OCI-LY7 (cell line): ENCODE measurements around the gene ZNF23. TPM values are rescaled to one million over a fixed set of nuclear protein-coding genes. Genes with fewer than 3 reads are reported as not detected.

ENCODE experiments used
- BruUV-seq: library from RNA; stranded (reverse); fragments of 400-500 nt; replicated peaks from 2 replicates; lab custom pipeline; 2021; lab: Mats Ljungman, UMichigan
- CTCF ChIA-PET: fragments of 300-600 bp; sonication (Branson Sonifier 250); formaldehyde crosslinking; loops from one replicate; lab custom pipeline; 2022; ENCODE audit warnings: antibody characterized with exemption; ENCODE audit not compliant: unreplicated experiment; lab: Charles Lee
- POLR2A ChIA-PET: fragments of 300-600 bp; sonication (Branson Sonifier 250); formaldehyde crosslinking; loops from one replicate; lab custom pipeline; 2022; ENCODE audit warnings: antibody characterized with exemption; lab: Charles Lee
- DNase-seq: peaks from one replicate; pipeline ENCODE4 v3.0.0-alpha.2; 2015; ENCODE audit warnings: low spot score
- H2AFZ ChIP-seq: fragments of 200-600 bp; sonication (generic), shearing (Covaris generic); 2 replicates; pipeline ENCODE4 v1.6.1; 2014; ENCODE audit warnings: mild to moderate bottlenecking, antibody characterized with exemption, low read length, moderate library complexity
- H3K27ac ChIP-seq: fragments of 200-600 bp; sonication (generic); 2 replicates; pipeline ENCODE4 v1.5.1; 2014; ENCODE audit warnings: mixed run types, low read depth, mild to moderate bottlenecking, moderate library complexity, low read length, inconsistent platforms; ENCODE audit not compliant: poor library complexity, severe bottlenecking
- H3K36me3 ChIP-seq: fragments of 200-600 bp; sonication (generic); 2 replicates; pipeline ENCODE4 v1.6.1; 2014; ENCODE audit warnings: mild to moderate bottlenecking, antibody characterized with exemption, low read length, moderate library complexity, mixed read lengths; ENCODE audit not compliant: insufficient read depth
- H3K4me1 ChIP-seq: fragments of 200-600 bp; sonication (generic); 2 replicates; pipeline ENCODE4 v1.5.1; 2014; ENCODE audit warnings: mild to moderate bottlenecking, low read length; ENCODE audit not compliant: insufficient read depth, poor library complexity, severe bottlenecking
- H3K4me2 ChIP-seq: fragments of 200-600 bp; sonication (generic); 2 replicates; pipeline ENCODE4 v1.6.1; 2014; ENCODE audit warnings: mild to moderate bottlenecking, low read length
- H3K4me3 ChIP-seq: fragments of 200-600 bp; sonication (generic); 2 replicates; pipeline ENCODE4 v1.5.1; 2014; ENCODE audit warnings: mild to moderate bottlenecking, low read depth, low read length; ENCODE audit not compliant: poor library complexity, severe bottlenecking
- H3K79me2 ChIP-seq: fragments of 200-600 bp; sonication (generic); 2 replicates; pipeline ENCODE4 v1.6.1; 2016; ENCODE audit warnings: low read depth, mild to moderate bottlenecking, low read length, moderate library complexity, mixed read lengths; ENCODE audit not compliant: insufficient read depth
- H3K9me2 ChIP-seq: fragments of 200-600 bp; sonication (generic); 2 replicates; pipeline ENCODE4 v1.6.1; 2016; ENCODE audit warnings: mild to moderate bottlenecking, low read length, mixed read lengths; ENCODE audit not compliant: insufficient read depth
- H3K9me3 ChIP-seq: fragments of 200-600 bp; sonication (generic); 2 replicates; pipeline ENCODE4 v1.6.1; 2014; ENCODE audit warnings: mild to moderate bottlenecking, mixed run types, low read length, mixed read lengths
- H4K20me1 ChIP-seq: fragments of 200-600 bp; sonication (generic); 2 replicates; pipeline ENCODE4 v1.6.1; 2014; ENCODE audit warnings: mild to moderate bottlenecking, antibody characterized with exemption, low read length, moderate library complexity, mixed read lengths; ENCODE audit not compliant: insufficient read depth
- EZH2phosphoT487 ChIP-seq: fragments of 200-600 bp; sonication (generic); IDR thresholded peaks from 2 replicates; pipeline ENCODE4 v1.6.1; 2018; ENCODE audit warnings: low read depth, borderline replicate concordance, mild to moderate bottlenecking, mixed run types, antibody characterized with exemption, low read length, moderate library complexity, mixed read lengths
- intact Hi-C: fragments of 100-400 bp; cut with micrococcal nuclease; formaldehyde crosslinking; loops from one replicate; pipeline ENCODE4 v1.10.0; 2022; ENCODE audit not compliant: unreplicated experiment
- total RNA-seq, 2 experiments: library from RNA; depleted of rRNA in 1 of 2; stranded (reverse); fragments of >200 nt in 1 of 2; shearing (Covaris generic) in 1 of 2; gene quantifications; 2 replicates each; pipeline ENCODE4 v1.2.3, GENCODE V29; 2014 to 2022
- TF ChIP-seq, protein P1 (sequence below): fragments of 200-600 bp; sonication (generic); conservative IDR thresholded peaks from 2 replicates; pipeline ENCODE4 v1.5.1; 2014; ENCODE audit warnings: mild to moderate bottlenecking, antibody characterized with exemption, low read length, moderate library complexity, mixed read lengths

Gene ZNF23
- total RNA-seq, 2 experiments from 2014 or later, result 7.4 to 11.8 TPM

DNA sequence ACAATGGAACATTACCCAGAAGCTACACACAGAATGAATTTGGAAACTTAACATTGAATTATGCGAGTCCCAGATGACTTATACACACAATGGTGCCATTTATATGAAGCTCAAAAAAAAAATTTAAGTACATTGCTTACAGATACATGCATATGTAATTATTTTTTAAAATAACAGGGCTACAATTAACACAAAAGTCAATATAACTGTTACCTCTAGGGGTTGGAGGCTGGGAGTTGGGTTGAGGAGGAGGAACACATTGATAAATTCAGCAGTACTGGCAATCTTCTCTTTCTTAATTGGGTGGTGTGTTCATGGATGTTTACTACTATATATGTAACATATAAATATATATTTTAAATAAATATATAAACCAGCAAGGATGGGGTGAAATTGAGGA, 1.1 kb downstream of the ZNF23 start:
- Histone ChIP-seq H3K4me2 (peak overlapping the region; percentile 98), H3K9me3 (no peaks in the 10 kb centered on the region), H3K36me3 (no peaks in the 10 kb centered on the region), H3K4me1 (peaks cover 16% of the 10 kb centered on the region), H4K20me1 (no peaks in the 10 kb centered on the region), H3K4me3 (peak overlapping the region; percentile 98), H3K79me2 (peaks cover 24% of the 10 kb centered on the region; the same call in 1 of the 2 replicates), H2AFZ (no peak overlapping the region), H3K27ac (no peak overlapping the region), H3K9me2 (no peaks in the 10 kb centered on the region)
- no TSS peak for BruUV-seq
- CTCF ChIA-PET, result no interaction called here
- TF ChIP-seq, protein P1, sequence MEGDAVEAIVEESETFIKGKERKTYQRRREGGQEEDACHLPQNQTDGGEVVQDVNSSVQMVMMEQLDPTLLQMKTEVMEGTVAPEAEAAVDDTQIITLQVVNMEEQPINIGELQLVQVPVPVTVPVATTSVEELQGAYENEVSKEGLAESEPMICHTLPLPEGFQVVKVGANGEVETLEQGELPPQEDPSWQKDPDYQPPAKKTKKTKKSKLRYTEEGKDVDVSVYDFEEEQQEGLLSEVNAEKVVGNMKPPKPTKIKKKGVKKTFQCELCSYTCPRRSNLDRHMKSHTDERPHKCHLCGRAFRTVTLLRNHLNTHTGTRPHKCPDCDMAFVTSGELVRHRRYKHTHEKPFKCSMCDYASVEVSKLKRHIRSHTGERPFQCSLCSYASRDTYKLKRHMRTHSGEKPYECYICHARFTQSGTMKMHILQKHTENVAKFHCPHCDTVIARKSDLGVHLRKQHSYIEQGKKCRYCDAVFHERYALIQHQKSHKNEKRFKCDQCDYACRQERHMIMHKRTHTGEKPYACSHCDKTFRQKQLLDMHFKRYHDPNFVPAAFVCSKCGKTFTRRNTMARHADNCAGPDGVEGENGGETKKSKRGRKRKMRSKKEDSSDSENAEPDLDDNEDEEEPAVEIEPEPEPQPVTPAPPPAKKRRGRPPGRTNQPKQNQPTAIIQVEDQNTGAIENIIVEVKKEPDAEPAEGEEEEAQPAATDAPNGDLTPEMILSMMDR, result no peak
- TF ChIP-seq EZH2phosphoT487, result no peak
- POLR2A ChIA-PET, result interaction anchor here (0.9 kb wide), 1 partner anchor 26 kb away, joined by 4 read pairs; no protein-coding TSS in a partner anchor
- DNase-seq, result no peak
- intact Hi-C loops, result no loop called here

DNA sequence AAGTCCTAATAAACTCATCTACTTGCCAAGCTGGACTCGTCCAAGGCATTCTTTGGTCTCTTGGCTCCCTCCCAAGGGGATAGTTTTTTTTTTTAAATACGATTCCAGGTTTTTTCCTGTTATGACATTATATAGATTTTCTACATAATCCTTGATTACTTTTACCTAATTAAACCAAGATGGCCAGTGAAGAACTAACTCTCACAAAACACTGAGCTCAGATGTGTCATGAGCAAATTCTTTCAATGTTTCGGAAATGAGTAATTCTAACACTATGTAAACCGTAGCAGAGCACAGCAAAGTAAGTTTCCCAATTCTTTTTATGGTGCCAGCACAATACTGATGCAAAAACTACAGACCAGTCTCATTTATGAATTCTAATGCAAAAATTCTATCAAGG, 1.8 kb downstream of the ZNF23 start:
- Histone ChIP-seq H3K4me2 (peak overlapping the region; percentile 98), H4K20me1 (no peaks in the 10 kb centered on the region), H3K9me3 (no peaks in the 10 kb centered on the region), H3K9me2 (no peaks in the 10 kb centered on the region), H3K79me2 (peaks cover 24% of the 10 kb centered on the region; the same call in 1 of the 2 replicates), H2AFZ (no peak overlapping the region), H3K4me3 (peak overlapping the region; percentile 98), H3K4me1 (peaks cover 16% of the 10 kb centered on the region), H3K27ac (no peak overlapping the region), H3K36me3 (no peaks in the 10 kb centered on the region)
- BruUV-seq, result no TSS peak
- intact Hi-C loops, result no loop called here
- no peak for DNase-seq
- ChIA-PET CTCF (no interaction called here), POLR2A (interaction anchor here (0.9 kb wide), 1 partner anchor 27 kb away, joined by 4 read pairs; no protein-coding TSS in a partner anchor)
- TF ChIP-seq, protein P1, result no peak
- TF ChIP-seq EZH2phosphoT487, result no peak

DNA sequence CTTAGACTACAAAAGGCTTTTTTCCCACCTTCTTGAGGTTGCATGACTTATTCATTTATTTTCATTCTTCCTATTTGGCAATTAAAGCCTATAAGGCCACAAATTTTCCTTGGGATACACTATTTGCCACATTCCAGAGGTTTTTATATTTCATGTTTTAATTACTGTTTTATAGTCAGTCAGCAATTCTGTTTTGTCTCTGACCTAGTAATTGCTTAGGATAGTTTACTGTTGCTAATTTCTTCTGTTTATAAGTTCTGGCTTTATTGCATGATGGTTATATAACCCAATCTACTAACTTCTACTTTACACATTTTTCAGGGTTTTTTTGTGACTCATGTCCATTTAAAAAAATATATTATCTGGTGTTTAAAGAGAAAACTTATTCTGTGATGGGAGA, 2.5 kb downstream of the ZNF23 start:
- TF ChIP-seq, protein P1, result no peak
- TF ChIP-seq EZH2phosphoT487, result no peak
- BruUV-seq, result no TSS peak
- H3K9me2 ChIP-seq, result no peaks in the 10 kb centered on the region
- ChIA-PET CTCF (no interaction called here), POLR2A (no interaction called here)
- no peak overlapping the region for H3K27ac ChIP-seq
- DNase-seq, result no peak
- H3K4me1 ChIP-seq, result peaks cover 16% of the 10 kb centered on the region
- H3K4me2 ChIP-seq, result 0 out of 2 replicates have a peak overlapping the region, but pooled peaks have one; percentile 98
- H3K36me3 ChIP-seq, result no peaks in the 10 kb centered on the region
- intact Hi-C loops, result no loop called here
- H2AFZ ChIP-seq, result no peak overlapping the region
- H3K79me2 ChIP-seq, result peaks cover 24% of the 10 kb centered on the region; the same call in 1 of the 2 replicates
- no peaks in the 10 kb centered on the region for H4K20me1 ChIP-seq
- no peaks in the 10 kb centered on the region for H3K9me3 ChIP-seq
- no peak overlapping the region for H3K4me3 ChIP-seq
